ENCODE data around the gene OR52E2. TPM values are rescaled to one million over a fixed set of nuclear protein-coding genes. Genes with fewer than 3 reads are reported as not detected.

OR52E2 gene
- total and polyA plus RNA-seq, 2 donors (not counting 3 experiments of a cell fraction or from before 2014, with no cell fraction given): not detected

- H3K4me2 ChIP-seq (ENCODE audit: insufficient read depth, low read length): no peak within 1 kb of the TSS
- H3K27ac ChIP-seq (ENCODE audit: insufficient read depth, low read depth, low read length): no peak within 1 kb of the TSS
- BruUV-seq (replicated peaks): no TSS peak
- CTCF ChIA-PET: no interaction called here
- intact Hi-C loops (cut with micrococcal nuclease) (no loop called here), dilution Hi-C loops (cut with MboI; ENCODE audit: extremely low pct_ligation_motif_present, low sequenced_read_pairs) (no loop called here)
- H2AFZ ChIP-seq (ENCODE audit: low read depth, low read length): no peak within 1 kb of the TSS
- no peak for FAIRE-seq
- no peak for DNase-seq (ENCODE audit: low read depth, low spot score)
- H3K9ac ChIP-seq (replicated peaks; ENCODE audit: extremely low read depth, insufficient read depth, low read length): no peak within 1 kb of the TSS
- H3K27me3 ChIP-seq (ENCODE audit: control insufficient read depth in 2 of 2, insufficient read depth in 2 of 2, low read length in 2 of 2): no peaks in the 10 kb centered on the region
- no peaks in the 10 kb centered on the region for H3K9me1 ChIP-seq (replicated peaks; ENCODE audit: control insufficient read depth, extremely low read depth, insufficient read depth, low read length)
- no peaks in the 10 kb centered on the region for H3K36me3 ChIP-seq (ENCODE audit: control insufficient read depth in 2 of 2, extremely low read depth in 1 of 2, insufficient read depth in 2 of 2, low read length in 2 of 2)
- no peaks in the 10 kb centered on the region for H3K79me2 ChIP-seq (ENCODE audit: control insufficient read depth, insufficient read depth, low read length)
- no peak for TF ChIP-seq MAX (IDR thresholded peaks at IDR 0.05; ENCODE audit: insufficient read depth, insufficient read length)
- TF ChIP-seq EZH2 (IDR thresholded peaks at IDR 0.05; ENCODE audit: borderline replicate concordance, low read depth, low read length, severe bottlenecking): no peak
- no peaks in the 10 kb centered on the region for H3K4me1 ChIP-seq (ENCODE audit: control insufficient read depth, extremely low read depth, insufficient read depth, low read length)
- POLR2A ChIA-PET: no interaction called here
- no peaks in the 10 kb centered on the region for H3K9me3 ChIP-seq (replicated peaks; ENCODE audit: control insufficient read depth, insufficient read depth, low read length)
- H4K20me1 ChIP-seq (replicated peaks; ENCODE audit: control insufficient read depth, extremely low read depth, insufficient read depth, low read length): no peaks in the 10 kb centered on the region
- H3K4me3 ChIP-seq (replicated peaks in 1 of 3; ENCODE audit: insufficient read depth in 1 of 3, low read depth in 1 of 3, low read length in 3 of 3): no peak within 1 kb of the TSS
Measured at GRCh38 chr11:5046226-5046625, 13.2 kb downstream of the OR52E2 start, which contains the start of gene OR52J3. OR52J3 (plus strand) TSS chr11:5046526; CDS start chr11:5046526, 0 bp downstream.

GRCh38 chr11:5043380-5043779 lies 16.0 kb downstream of the OR52E2 start:
- DNase-seq (ENCODE audit: low read depth, low spot score): no peak
- dilution Hi-C loops (cut with MboI; ENCODE audit: extremely low pct_ligation_motif_present, low sequenced_read_pairs): no loop called here

More at GRCh38 chr11:5043380-5043779, 16.0 kb downstream of the OR52E2 start:
- no peaks in the 10 kb centered on the region for H3K36me3 ChIP-seq (ENCODE audit: control insufficient read depth in 2 of 2, extremely low read depth in 1 of 2, insufficient read depth in 2 of 2, low read length in 2 of 2)
- no peaks in the 10 kb centered on the region for H3K27me3 ChIP-seq (ENCODE audit: control insufficient read depth in 2 of 2, insufficient read depth in 2 of 2, low read length in 2 of 2)
- no peaks in the 10 kb centered on the region for H4K20me1 ChIP-seq (replicated peaks; ENCODE audit: control insufficient read depth, extremely low read depth, insufficient read depth, low read length)
- intact Hi-C loops (cut with micrococcal nuclease): no loop called here
- no peak for TF ChIP-seq MAX (IDR thresholded peaks at IDR 0.05; ENCODE audit: insufficient read depth, insufficient read length)
- no peak for TF ChIP-seq MYC (IDR thresholded peaks at IDR 0.05; ENCODE audit: low read depth, low read length)
- TF ChIP-seq POLR2AphosphoS5 (IDR thresholded peaks at IDR 0.05; ENCODE audit: insufficient read depth, low read depth, low read length): no peak
- no peak for TF ChIP-seq CTCF (IDR thresholded peaks at IDR 0.05; ENCODE audit: extremely low read depth in 1 of 2, insufficient read depth in 1 of 2, low read depth in 1 of 2, low read length in 2 of 2)
- TF ChIP-seq FOS (IDR thresholded peaks at IDR 0.05; ENCODE audit: borderline replicate concordance, insufficient read depth, low read length): no peak
- no peak for TF ChIP-seq EZH2 (IDR thresholded peaks at IDR 0.05; ENCODE audit: borderline replicate concordance, low read depth, low read length, severe bottlenecking)
- no peak for TF ChIP-seq JUN (IDR thresholded peaks at IDR 0.05; ENCODE audit: borderline replicate concordance, insufficient read depth, insufficient read length, low read depth)
- TF ChIP-seq GATA2 (IDR thresholded peaks at IDR 0.05; ENCODE audit: insufficient read depth, insufficient read length, low read depth, low read length): no peak
- TF ChIP-seq POLR2A (IDR thresholded peaks at IDR 0.05; ENCODE audit: low read depth, low read length): no peak
- H3K9ac ChIP-seq (replicated peaks; ENCODE audit: extremely low read depth, insufficient read depth, low read length): no peak overlapping the region
- no peak for FAIRE-seq
- H3K79me2 ChIP-seq (ENCODE audit: control insufficient read depth, insufficient read depth, low read length): no peaks in the 10 kb centered on the region
- no peak overlapping the region for H3K4me3 ChIP-seq (replicated peaks in 1 of 3; ENCODE audit: insufficient read depth in 1 of 3, low read depth in 1 of 3, low read length in 3 of 3)
- H3K9me1 ChIP-seq (replicated peaks; ENCODE audit: control insufficient read depth, extremely low read depth, insufficient read depth, low read length): no peaks in the 10 kb centered on the region
- POLR2A ChIA-PET: no interaction called here
- no peak overlapping the region for H3K27ac ChIP-seq (ENCODE audit: insufficient read depth, low read depth, low read length)
- no TSS peak for BruUV-seq (replicated peaks)
- H3K9me3 ChIP-seq (replicated peaks; ENCODE audit: control insufficient read depth, insufficient read depth, low read length): no peaks in the 10 kb centered on the region
- CTCF ChIA-PET: no interaction called here
- no peak overlapping the region for H2AFZ ChIP-seq (ENCODE audit: low read depth, low read length)
- no peaks in the 10 kb centered on the region for H3K4me1 ChIP-seq (ENCODE audit: control insufficient read depth, extremely low read depth, insufficient read depth, low read length)
- H3K4me2 ChIP-seq (ENCODE audit: insufficient read depth, low read length): no peak overlapping the region
